Measurements from ENCODE around the gene ZBTB37. TPM values are rescaled to one million over a fixed set of nuclear protein-coding genes. Genes with fewer than 3 reads are reported as not detected.

Gene ZBTB37
- total RNA-seq, 1 experiment from 2014 or later, result 12.0 TPM

DNA sequence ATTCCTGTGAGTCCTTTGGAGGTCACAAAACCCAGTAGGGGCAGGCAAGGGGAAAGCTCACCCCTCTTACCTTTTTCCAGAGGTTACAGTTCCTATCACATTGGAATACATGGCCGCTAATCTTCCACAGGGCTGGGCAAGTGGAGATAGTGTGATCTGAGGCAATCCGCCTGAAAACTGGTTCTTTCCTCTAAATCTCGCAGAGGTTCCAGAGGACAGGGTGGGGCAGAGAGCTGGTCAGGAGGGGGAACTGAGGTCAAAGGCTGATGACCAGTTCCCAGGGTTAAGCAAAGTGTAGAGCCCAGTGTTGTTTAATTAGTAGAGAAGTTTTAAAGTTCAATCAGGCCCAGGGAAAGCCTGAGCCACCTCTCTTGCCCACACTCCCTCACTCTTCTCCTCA, 49.0 kb downstream of the ZBTB37 start, which contains the start of gene SERPINC1:
SERPINC1 (minus strand) TSS at position 179 of the 400 bp plus-strand sequence; CDS start at position 111, 68 bp downstream.
- Histone ChIP-seq H3T11ph (ENCODE audit: low read length) (no peak within 1 kb of the TSS), H2BK120ac (ENCODE audit: low read depth, low read length, poor library complexity, severe bottlenecking) (no peak within 1 kb of the TSS), H4K20me1 (ENCODE audit: control insufficient read depth, insufficient read depth, insufficient read length) (no peaks in the 10 kb centered on the region), H3K23me2 (ENCODE audit: insufficient read length, low read depth, low read length, poor library complexity, severe bottlenecking) (no peaks in the 10 kb centered on the region), H2BK15ac (ENCODE audit: low read depth, low read length) (no peak within 1 kb of the TSS), H3K14ac (ENCODE audit: insufficient read depth, low read length) (no peak within 1 kb of the TSS), H2AFZ (ENCODE audit: low read length) (no peak within 1 kb of the TSS), H3K27me3 (ENCODE audit: insufficient read depth, low read length) (no peaks in the 10 kb centered on the region), H3K9ac (ENCODE audit: extremely low read depth, insufficient read length, low read length) (no peak within 1 kb of the TSS), H3K56ac (ENCODE audit: insufficient read length, low read depth, low read length) (no peak within 1 kb of the TSS), H3K79me1 (ENCODE audit: insufficient read depth, low read depth, low read length, poor library complexity, severe bottlenecking) (no peaks in the 10 kb centered on the region), H3K79me2 (ENCODE audit: insufficient read depth, low read length) (no peaks in the 10 kb centered on the region), H3K4me1 (ENCODE audit: insufficient read depth, low read length) (no peaks in the 10 kb centered on the region), H2AK5ac (ENCODE audit: insufficient read length, low read length) (no peak within 1 kb of the TSS), H3K4me2 (ENCODE audit: insufficient read depth, insufficient read length, low read length) (no peak within 1 kb of the TSS), H4K91ac (ENCODE audit: insufficient read length, low read depth, low read length) (no peak within 1 kb of the TSS), H3K9me3 (ENCODE audit: control insufficient read depth, low read depth, low read length) (no peaks in the 10 kb centered on the region), H4K5ac (ENCODE audit: insufficient read length, low read depth, low read length) (no peak within 1 kb of the TSS), H2BK5ac (ENCODE audit: insufficient read length, low read length) (no peak within 1 kb of the TSS), H3K27ac (ENCODE audit: insufficient read length, low read depth, low read length) (no peak within 1 kb of the TSS), H2BK20ac (ENCODE audit: low read depth, low read length, poor library complexity, severe bottlenecking) (no peak within 1 kb of the TSS), H3K18ac (ENCODE audit: insufficient read length, low read depth, low read length) (no peak within 1 kb of the TSS), H3K4ac (ENCODE audit: low read depth, low read length) (no peak within 1 kb of the TSS), H4K8ac (replicated peaks; ENCODE audit: insufficient read length, low read depth, low read length) (no peak within 1 kb of the TSS), H3K23ac (ENCODE audit: insufficient read length, low read depth, low read length) (no peak within 1 kb of the TSS), H2BK12ac (ENCODE audit: insufficient read length, low read depth, low read length) (no peak within 1 kb of the TSS)
- Mint-ChIP-seq H3K27me3 (ENCODE audit: low read depth) (peaks cover 3% of the 10 kb centered on the region; the same call in 1 of the 2 replicates), H3K27ac (peak within 1 kb of the TSS in 2 of 3 experiments; percentile 6 to 56; a peak in 1 of 7 replicates), H3K4me1 (no peaks in the 10 kb centered on the region), H3K9me3 (no peaks in the 10 kb centered on the region), H3K4me3 (no peak within 1 kb of the TSS), H3K36me3 (ENCODE audit: insufficient read depth in 1 of 3, low read depth in 3 of 3) (no peaks in the 10 kb centered on the region)
- no CpG with 5 or more reads among the region's 3 CpGs for WGBS (ENCODE audit: extremely low coverage, insufficient read length, low lambda C conversion rate)
- no peak for DNase-seq
- TF ChIP-seq, protein P1, sequence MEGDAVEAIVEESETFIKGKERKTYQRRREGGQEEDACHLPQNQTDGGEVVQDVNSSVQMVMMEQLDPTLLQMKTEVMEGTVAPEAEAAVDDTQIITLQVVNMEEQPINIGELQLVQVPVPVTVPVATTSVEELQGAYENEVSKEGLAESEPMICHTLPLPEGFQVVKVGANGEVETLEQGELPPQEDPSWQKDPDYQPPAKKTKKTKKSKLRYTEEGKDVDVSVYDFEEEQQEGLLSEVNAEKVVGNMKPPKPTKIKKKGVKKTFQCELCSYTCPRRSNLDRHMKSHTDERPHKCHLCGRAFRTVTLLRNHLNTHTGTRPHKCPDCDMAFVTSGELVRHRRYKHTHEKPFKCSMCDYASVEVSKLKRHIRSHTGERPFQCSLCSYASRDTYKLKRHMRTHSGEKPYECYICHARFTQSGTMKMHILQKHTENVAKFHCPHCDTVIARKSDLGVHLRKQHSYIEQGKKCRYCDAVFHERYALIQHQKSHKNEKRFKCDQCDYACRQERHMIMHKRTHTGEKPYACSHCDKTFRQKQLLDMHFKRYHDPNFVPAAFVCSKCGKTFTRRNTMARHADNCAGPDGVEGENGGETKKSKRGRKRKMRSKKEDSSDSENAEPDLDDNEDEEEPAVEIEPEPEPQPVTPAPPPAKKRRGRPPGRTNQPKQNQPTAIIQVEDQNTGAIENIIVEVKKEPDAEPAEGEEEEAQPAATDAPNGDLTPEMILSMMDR (conservative IDR thresholded peaks at IDR 0.05), result no peak
